ENCODE data around the gene NEUROG3.

NEUROG3 gene

GRCh38 chr10:69562731-69563254 lies 10.4 kb downstream of the NEUROG3 start:
- no peaks in the 10 kb centered on the region for H3F3A ChIP-seq (ENCODE audit: insufficient read depth, low read length)
- no peaks in the 10 kb centered on the region for H3K9me2 ChIP-seq (replicated peaks; ENCODE audit: insufficient read depth, low read length)
- no peak overlapping the region for H2AFZ ChIP-seq (ENCODE audit: low read length)
- no peak overlapping the region for H3K4me3 ChIP-seq (ENCODE audit: low read length)
- H3K79me2 ChIP-seq (ENCODE audit: low read length): no peaks in the 10 kb centered on the region
- H4K20me1 ChIP-seq (ENCODE audit: insufficient read depth, low read length): no peaks in the 10 kb centered on the region
- no peak overlapping the region for H3K9ac ChIP-seq (ENCODE audit: low read length)
- no peaks in the 10 kb centered on the region for H3K36me3 ChIP-seq (replicated peaks; ENCODE audit: insufficient read depth, low read length)
- no peaks in the 10 kb centered on the region for H3K4me1 ChIP-seq (ENCODE audit: low read length)
- no peak overlapping the region for H3K4me2 ChIP-seq (ENCODE audit: low read depth, low read length)
- no peak for TF ChIP-seq EZH2phosphoT487 (IDR thresholded peaks at IDR 0.05; ENCODE audit: low read length)
- no peak for TF ChIP-seq EZH2 (optimal IDR thresholded peaks at IDR 0.05; ENCODE audit: low read depth, low read length)
- no peak for TF ChIP-seq CTCF (IDR thresholded peaks at IDR 0.05; ENCODE audit: low read length)
- DNase-seq: no peak
- H3K9me3 ChIP-seq (replicated peaks; ENCODE audit: insufficient read depth, low read length): no peaks in the 10 kb centered on the region
- peaks cover 8% of the 10 kb centered on the region for H3K27me3 ChIP-seq (replicated peaks; ENCODE audit: insufficient read depth, low read length)
- no peak overlapping the region for H3K27ac ChIP-seq (ENCODE audit: low read length)

- DNase-seq: no peak
- Histone ChIP-seq H4K20me1 (ENCODE audit: insufficient read depth, low read length) (no peaks in the 10 kb centered on the region), H3K79me2 (ENCODE audit: low read length) (no peaks in the 10 kb centered on the region), H3K9ac (ENCODE audit: low read length) (no peak overlapping the region), H3K27ac (ENCODE audit: low read length) (no peak overlapping the region), H3K36me3 (replicated peaks; ENCODE audit: insufficient read depth, low read length) (no peaks in the 10 kb centered on the region), H3K9me2 (replicated peaks; ENCODE audit: insufficient read depth, low read length) (no peaks in the 10 kb centered on the region), H3K4me3 (ENCODE audit: low read length) (no peak overlapping the region), H3K4me1 (ENCODE audit: low read length) (no peaks in the 10 kb centered on the region), H3K9me3 (replicated peaks; ENCODE audit: insufficient read depth, low read length) (no peaks in the 10 kb centered on the region), H3K4me2 (ENCODE audit: low read depth, low read length) (no peak overlapping the region), H3F3A (ENCODE audit: insufficient read depth, low read length) (no peaks in the 10 kb centered on the region), H2AFZ (ENCODE audit: low read length) (no peak overlapping the region), H3K27me3 (replicated peaks; ENCODE audit: insufficient read depth, low read length) (peaks cover 20% of the 10 kb centered on the region)
- no peak for TF ChIP-seq EZH2 (optimal IDR thresholded peaks at IDR 0.05; ENCODE audit: low read depth, low read length)
- no peak for TF ChIP-seq CTCF (IDR thresholded peaks at IDR 0.05; ENCODE audit: low read length)
- no peak for TF ChIP-seq EZH2phosphoT487 (IDR thresholded peaks at IDR 0.05; ENCODE audit: low read length)
These were observed 13.7 kb downstream of the NEUROG3 start for GRCh38 chr10:69559525-69559924.

- Histone ChIP-seq H4K20me1 (ENCODE audit: insufficient read depth, low read length) (no peaks in the 10 kb centered on the region), H3K79me2 (ENCODE audit: low read length) (no peaks in the 10 kb centered on the region), H3K9ac (ENCODE audit: low read length) (no peak overlapping the region), H3K36me3 (replicated peaks; ENCODE audit: insufficient read depth, low read length) (no peaks in the 10 kb centered on the region), H3K27me3 (replicated peaks; ENCODE audit: insufficient read depth, low read length) (peaks cover 20% of the 10 kb centered on the region), H3K27ac (ENCODE audit: low read length) (no peak overlapping the region), H3K4me1 (ENCODE audit: low read length) (no peaks in the 10 kb centered on the region), H3K4me3 (ENCODE audit: low read length) (no peak overlapping the region), H3F3A (ENCODE audit: insufficient read depth, low read length) (no peaks in the 10 kb centered on the region), H3K9me2 (replicated peaks; ENCODE audit: insufficient read depth, low read length) (no peaks in the 10 kb centered on the region), H2AFZ (ENCODE audit: low read length) (no peak overlapping the region), H3K4me2 (ENCODE audit: low read depth, low read length) (no peak overlapping the region), H3K9me3 (replicated peaks; ENCODE audit: insufficient read depth, low read length) (no peaks in the 10 kb centered on the region)
- no peak for TF ChIP-seq EZH2phosphoT487 (IDR thresholded peaks at IDR 0.05; ENCODE audit: low read length)
- DNase-seq: no peak
These were observed 14.7 kb downstream of the NEUROG3 start for GRCh38 chr10:69558559-69558958.

- Histone ChIP-seq H4K20me1 (ENCODE audit: insufficient read depth, low read length) (no peaks in the 10 kb centered on the region), H3K36me3 (replicated peaks; ENCODE audit: insufficient read depth, low read length) (no peaks in the 10 kb centered on the region), H2AFZ (ENCODE audit: low read length) (no peak overlapping the region), H3K79me2 (ENCODE audit: low read length) (no peaks in the 10 kb centered on the region), H3K9me3 (replicated peaks; ENCODE audit: insufficient read depth, low read length) (no peaks in the 10 kb centered on the region), H3K4me3 (ENCODE audit: low read length) (no peak overlapping the region), H3K9me2 (replicated peaks; ENCODE audit: insufficient read depth, low read length) (no peaks in the 10 kb centered on the region), H3K4me1 (ENCODE audit: low read length) (no peaks in the 10 kb centered on the region), H3F3A (ENCODE audit: insufficient read depth, low read length) (no peaks in the 10 kb centered on the region), H3K27ac (ENCODE audit: low read length) (no peak overlapping the region), H3K4me2 (ENCODE audit: low read depth, low read length) (no peak overlapping the region), H3K9ac (ENCODE audit: low read length) (no peak overlapping the region), H3K27me3 (replicated peaks; ENCODE audit: insufficient read depth, low read length) (peaks cover 28% of the 10 kb centered on the region)
- TF ChIP-seq EZH2 (optimal IDR thresholded peaks at IDR 0.05; ENCODE audit: low read depth, low read length): no peak
- no peak for TF ChIP-seq CTCF (IDR thresholded peaks at IDR 0.05; ENCODE audit: low read length)
- no peak for TF ChIP-seq EZH2phosphoT487 (IDR thresholded peaks at IDR 0.05; ENCODE audit: low read length)
- DNase-seq: no peak
These were observed 18.6 kb downstream of the NEUROG3 start for GRCh38 chr10:69554611-69555010.
